GM13977 (cell line): ENCODE data around the gene SNAPC1.
A peak's percentile ranks its signal among the peaks of the same experiment; 100 is the strongest.

Experiments used
- DNase-seq: peaks from one replicate; pipeline ENCODE4 v3.0.0; 2012; ENCODE audit warnings: low spot score
- in situ Hi-C: fragments of 300-500 bp; cut with MboI; formaldehyde crosslinking; loops from one replicate; pipeline ENCODE4 v1.12.0; 2022; ENCODE audit warnings: low sequenced_read_pairs, low pct_unique_long_range_greater_than_20kb, mixed read lengths, inconsistent platforms; ENCODE audit not compliant: unreplicated experiment
- TF ChIP-seq, protein P1 (sequence below): IDR thresholded peaks from 2 replicates; pipeline ENCODE4 v1.5.1; 2012; ENCODE audit warnings: mild to moderate bottlenecking, control low read depth; ENCODE audit not compliant: insufficient read depth; ENCODE audit errors: extremely low read depth, missing control alignments

SNAPC1 gene

DNA sequence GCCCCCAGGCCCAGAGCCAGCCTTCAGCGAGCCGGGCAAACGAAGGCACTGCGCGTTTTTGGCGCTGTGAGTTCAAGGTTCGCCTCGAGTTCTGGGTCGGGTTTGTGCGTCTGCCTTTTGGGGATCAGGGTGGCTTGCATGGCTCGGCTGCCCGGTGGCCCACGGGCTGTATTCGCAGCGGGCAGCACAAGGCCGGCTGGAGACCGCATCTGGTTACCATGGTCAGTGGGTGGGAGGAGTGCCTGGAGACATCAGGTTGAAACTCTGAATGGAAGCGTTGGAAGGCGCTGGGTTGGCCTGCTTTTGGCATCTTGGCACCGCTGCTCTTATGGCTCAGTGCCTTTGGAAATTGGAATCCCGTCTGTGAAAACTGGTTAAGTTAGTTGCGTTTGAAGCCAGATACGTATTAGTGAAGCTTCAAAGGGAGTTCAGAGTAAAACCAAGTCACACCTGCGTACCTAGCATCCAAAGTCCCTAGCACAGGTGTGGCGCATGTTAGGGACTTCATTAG is 50.9 kb downstream of the SNAPC1 start:
- in situ Hi-C loops: no loop called here
- TF ChIP-seq, protein P1, sequence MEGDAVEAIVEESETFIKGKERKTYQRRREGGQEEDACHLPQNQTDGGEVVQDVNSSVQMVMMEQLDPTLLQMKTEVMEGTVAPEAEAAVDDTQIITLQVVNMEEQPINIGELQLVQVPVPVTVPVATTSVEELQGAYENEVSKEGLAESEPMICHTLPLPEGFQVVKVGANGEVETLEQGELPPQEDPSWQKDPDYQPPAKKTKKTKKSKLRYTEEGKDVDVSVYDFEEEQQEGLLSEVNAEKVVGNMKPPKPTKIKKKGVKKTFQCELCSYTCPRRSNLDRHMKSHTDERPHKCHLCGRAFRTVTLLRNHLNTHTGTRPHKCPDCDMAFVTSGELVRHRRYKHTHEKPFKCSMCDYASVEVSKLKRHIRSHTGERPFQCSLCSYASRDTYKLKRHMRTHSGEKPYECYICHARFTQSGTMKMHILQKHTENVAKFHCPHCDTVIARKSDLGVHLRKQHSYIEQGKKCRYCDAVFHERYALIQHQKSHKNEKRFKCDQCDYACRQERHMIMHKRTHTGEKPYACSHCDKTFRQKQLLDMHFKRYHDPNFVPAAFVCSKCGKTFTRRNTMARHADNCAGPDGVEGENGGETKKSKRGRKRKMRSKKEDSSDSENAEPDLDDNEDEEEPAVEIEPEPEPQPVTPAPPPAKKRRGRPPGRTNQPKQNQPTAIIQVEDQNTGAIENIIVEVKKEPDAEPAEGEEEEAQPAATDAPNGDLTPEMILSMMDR: no peak

DNA sequence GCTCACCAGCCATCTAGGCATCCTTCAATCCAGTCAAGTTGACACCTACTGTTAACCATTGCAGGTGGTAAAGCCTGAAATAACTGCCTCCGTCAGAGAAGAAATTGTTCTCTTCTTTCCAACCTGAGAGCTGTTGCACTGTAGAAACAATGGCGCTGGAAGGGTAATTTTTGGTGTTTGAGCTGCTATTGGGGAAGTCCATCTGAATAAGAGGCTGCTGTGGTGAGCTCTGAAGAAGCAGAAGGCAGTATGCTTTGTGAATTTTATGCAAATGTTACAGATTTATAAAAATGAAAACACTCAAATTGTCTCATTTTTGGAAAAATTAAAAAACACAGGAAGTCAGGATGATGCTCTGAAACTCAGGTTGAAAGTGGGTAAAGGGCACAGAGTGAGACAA is 60.2 kb downstream of the SNAPC1 start:
- no peak for DNase-seq
- in situ Hi-C loops: no loop called here
- TF ChIP-seq, protein P1: no peak

More for the DNA sequence above, 50.9 kb downstream of the SNAPC1 start:
- DNase-seq: no peak

DNA sequence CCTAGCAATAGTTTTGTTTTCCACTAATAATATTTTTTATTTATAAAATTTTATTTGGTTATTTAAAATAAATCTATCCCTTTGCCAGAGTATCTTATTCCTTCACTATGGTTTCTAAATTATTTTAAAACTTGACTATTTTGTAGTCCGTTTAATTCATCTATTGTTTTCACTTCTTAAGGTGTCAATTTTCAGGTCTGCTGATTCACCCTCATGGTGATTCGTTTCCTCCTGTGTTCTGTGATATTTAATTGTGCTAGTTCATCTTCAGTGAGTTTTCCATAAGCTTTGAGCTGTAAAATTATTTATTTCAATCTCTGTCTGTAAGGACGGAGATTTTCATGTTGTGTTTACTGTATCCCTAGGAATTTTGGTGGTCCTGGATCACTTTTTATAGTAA is 70.6 kb downstream of the SNAPC1 start:
- TF ChIP-seq, protein P1: no peak
- in situ Hi-C loops: loop anchor here (10.0 to 25.0 kb wide), 2 partner anchors 378 to 545 kb away; partner anchors contain the start of gene TMEM30B
- DNase-seq: no peak

DNA sequence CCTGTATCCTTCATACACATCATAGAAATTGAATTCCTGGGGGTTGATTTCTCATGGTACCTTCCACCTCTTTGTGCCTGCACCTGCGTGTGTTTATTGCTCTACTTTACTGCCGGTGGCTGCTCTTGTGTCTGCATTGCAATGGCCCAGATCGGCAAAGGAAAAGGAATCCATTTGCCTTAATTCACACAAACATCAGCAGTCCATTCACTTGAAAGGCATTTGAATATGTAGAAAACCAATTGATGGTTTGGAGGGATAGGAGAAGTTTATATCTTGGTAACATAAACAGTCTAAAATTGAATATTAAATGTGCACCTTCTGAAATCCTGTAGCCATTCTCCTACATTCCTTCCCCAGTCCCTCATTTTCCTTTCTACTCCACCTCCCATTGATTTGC is 74.0 kb downstream of the SNAPC1 start:
- DNase-seq: no peak
- TF ChIP-seq, protein P1: no peak
- in situ Hi-C loops: loop anchor here (10.0 to 25.0 kb wide), 2 partner anchors 381 to 549 kb away; partner anchors contain the start of gene TMEM30B

DNA sequence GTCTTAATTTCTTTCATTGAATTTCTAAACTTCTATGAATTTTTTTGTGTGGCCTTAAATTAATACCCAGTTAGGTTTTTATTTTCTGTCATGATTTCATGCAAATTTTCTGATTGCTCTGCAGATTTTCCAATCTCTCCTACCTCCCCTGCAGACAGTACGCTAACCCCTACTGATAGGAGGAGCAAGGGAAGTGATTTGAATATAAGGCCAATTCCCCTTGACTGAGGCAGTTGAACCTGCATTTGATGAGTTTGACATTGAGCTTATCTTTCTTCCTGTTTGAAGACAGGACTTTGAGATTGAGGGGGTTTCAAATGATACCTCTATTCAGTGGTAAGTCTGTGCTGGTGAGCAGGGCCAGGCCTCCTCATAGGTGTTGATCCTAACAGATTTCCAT is 74.6 kb downstream of the SNAPC1 start:
- in situ Hi-C loops: loop anchor here (10.0 to 25.0 kb wide), 2 partner anchors 382 to 550 kb away; partner anchors contain the start of gene TMEM30B
- DNase-seq: no peak
- TF ChIP-seq, protein P1: no peak

DNA sequence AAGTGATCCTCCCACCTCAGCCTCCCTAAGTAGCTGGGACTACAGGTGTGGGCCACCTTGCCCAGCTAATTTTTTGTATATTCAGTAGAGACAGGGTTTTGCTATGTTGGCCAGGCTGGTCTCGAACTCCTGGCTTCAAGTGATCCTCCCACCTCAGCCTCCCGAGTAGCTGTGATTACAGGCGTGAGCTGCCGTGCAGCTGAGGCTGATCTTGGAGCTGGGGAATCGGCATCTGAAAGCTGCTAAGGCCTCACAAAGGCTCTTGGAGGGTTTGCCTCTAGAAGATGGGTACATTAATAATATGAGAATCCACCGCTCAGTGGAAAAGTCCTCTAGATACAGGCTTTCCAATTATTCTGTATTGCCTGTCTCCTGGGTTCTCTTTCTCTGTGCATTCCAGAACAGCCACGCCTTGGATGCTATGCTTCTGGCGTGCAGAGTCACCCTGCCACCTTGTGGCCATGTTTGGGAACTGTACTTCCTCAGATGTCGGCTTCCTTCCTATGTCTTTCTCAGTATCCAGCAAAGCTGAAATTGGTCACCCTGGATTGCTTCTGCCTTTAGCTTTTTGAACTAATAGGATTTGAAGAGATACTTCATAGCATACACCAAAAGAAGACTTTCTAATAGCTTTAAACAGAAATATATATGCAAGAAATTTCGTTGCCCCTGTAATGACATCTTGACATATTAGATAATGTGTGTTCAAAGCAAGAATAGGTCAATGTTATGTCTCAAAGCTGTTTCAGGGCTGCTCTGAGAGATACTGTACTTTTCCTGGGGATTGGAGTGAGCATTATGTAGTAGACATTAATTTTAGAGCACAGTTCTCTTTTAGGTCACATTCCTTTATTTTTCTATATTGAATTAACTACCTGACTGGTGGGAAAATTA is 75.4 kb downstream of the SNAPC1 start:
- DNase-seq: peak; percentile 56
- TF ChIP-seq, protein P1: peak; percentile 90
- in situ Hi-C loops: loop anchor here (10.0 to 25.0 kb wide), 2 partner anchors 383 to 550 kb away; partner anchors contain the start of gene TMEM30B
